ENCODE measurements around the gene ZMYM2. TPM values are rescaled to one million over a fixed set of nuclear protein-coding genes. Genes with fewer than 3 reads are reported as not detected.

ZMYM2 gene
- total RNA-seq, 1 donor from 2014 or later: 303 TPM

DNA sequence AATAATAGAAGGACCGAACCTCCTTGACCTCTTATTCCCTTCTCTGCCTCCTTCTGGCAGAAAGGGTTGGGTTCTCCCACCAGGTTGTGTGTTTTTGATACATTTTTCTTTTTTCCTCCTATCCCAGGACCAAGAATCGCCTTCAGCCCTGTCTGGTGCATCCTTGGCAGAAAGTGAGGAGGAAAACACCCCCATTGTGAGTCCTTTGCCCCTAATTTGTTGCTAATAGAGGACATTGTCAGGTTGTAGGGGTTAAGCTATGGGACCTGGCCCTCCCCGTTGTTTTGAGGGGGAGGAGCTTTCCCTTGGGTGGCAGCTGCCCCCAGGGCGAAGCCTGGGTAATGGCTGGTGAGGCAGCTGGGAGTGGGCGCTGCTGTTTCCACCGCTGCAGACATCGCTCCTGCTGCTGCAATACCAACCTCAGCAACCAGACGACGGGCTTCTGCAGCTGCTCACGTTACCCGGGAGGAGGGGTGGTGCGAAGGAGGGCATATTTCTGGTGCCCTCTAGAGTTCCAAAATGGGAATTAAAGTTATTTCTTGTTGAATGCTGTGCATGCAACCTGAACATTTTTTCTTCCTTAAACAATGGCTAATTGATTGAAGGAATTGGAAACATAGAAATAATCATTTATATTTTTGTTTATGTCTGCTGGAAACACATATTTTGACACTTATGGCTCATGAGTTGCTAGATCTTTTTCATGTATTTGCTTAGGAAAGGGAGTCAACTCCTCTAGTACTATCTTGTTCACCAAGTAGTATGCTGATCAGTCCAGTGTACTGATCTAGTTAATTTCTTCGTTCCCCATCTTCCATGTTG is 1.5 kb downstream of the ZMYM2 start:
- Histone ChIP-seq H3F3A (ENCODE audit: low read depth) (peaks cover 41% of the 10 kb centered on the region), H4K20me1 (ENCODE audit: low read depth) (peaks cover 54% of the 10 kb centered on the region), H3K9ac (peak overlapping the region; percentile 70), H3K4me2 (peak overlapping the region; percentile 97), H2AFZ (replicated peaks) (no peak overlapping the region), H3K9me3 (ENCODE audit: low read depth) (peaks cover 5% of the 10 kb centered on the region), H3K27ac (peak overlapping the region; percentile 85), H3K4me1 (peaks cover 20% of the 10 kb centered on the region), H3K36me3 (peaks cover 26% of the 10 kb centered on the region), H3K27me3 (no peaks in the 10 kb centered on the region), H3K79me2 (ENCODE audit: low read depth) (peaks cover 60% of the 10 kb centered on the region), H3K4me3 (peak overlapping the region; percentile 94)
- peak overlapping the region; percentile 96 for H3K27ac Mint-ChIP-seq
- peak overlapping the region; percentile 98 for H3K4me3 Mint-ChIP-seq
- TF ChIP-seq, protein P1, sequence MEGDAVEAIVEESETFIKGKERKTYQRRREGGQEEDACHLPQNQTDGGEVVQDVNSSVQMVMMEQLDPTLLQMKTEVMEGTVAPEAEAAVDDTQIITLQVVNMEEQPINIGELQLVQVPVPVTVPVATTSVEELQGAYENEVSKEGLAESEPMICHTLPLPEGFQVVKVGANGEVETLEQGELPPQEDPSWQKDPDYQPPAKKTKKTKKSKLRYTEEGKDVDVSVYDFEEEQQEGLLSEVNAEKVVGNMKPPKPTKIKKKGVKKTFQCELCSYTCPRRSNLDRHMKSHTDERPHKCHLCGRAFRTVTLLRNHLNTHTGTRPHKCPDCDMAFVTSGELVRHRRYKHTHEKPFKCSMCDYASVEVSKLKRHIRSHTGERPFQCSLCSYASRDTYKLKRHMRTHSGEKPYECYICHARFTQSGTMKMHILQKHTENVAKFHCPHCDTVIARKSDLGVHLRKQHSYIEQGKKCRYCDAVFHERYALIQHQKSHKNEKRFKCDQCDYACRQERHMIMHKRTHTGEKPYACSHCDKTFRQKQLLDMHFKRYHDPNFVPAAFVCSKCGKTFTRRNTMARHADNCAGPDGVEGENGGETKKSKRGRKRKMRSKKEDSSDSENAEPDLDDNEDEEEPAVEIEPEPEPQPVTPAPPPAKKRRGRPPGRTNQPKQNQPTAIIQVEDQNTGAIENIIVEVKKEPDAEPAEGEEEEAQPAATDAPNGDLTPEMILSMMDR (IDR thresholded peaks at IDR 0.05): peak; percentile 79
- TF ChIP-seq EZH2 (IDR thresholded peaks at IDR 0.05) (no peak), EZH2phosphoT487 (IDR thresholded peaks at IDR 0.05) (no peak)
- H3K4me1 Mint-ChIP-seq: peaks cover 19% of the 10 kb centered on the region
- peaks cover 10% of the 10 kb centered on the region for H3K36me3 Mint-ChIP-seq
- peak; percentile 94 for DNase-seq (ENCODE audit: low spot score)
- H3K27me3 Mint-ChIP-seq (ENCODE audit: insufficient read depth, low read depth): no peaks in the 10 kb centered on the region
- H3K9me3 Mint-ChIP-seq: peaks cover 2% of the 10 kb centered on the region

DNA sequence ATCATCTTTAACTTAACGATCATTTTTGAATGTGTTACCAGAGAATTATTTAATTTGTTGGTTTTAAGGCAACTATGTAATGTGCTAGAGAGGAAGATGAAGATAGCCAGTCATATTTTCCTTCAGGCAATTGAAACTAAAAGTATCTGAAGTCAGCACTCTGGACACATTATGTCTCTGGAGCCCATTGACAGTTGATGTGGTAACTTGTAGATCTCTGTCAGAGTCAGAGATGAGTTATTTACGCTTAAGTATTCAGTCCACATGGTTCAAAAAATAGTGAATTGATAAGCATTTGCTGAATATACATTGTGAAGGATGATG is 2.1 kb downstream of the ZMYM2 start:
- Histone ChIP-seq H3K9me3 (ENCODE audit: low read depth) (peaks cover 5% of the 10 kb centered on the region), H3K27ac (no peak overlapping the region), H3K36me3 (peaks cover 26% of the 10 kb centered on the region), H3K9ac (no peak overlapping the region), H3K4me1 (peaks cover 20% of the 10 kb centered on the region), H3F3A (ENCODE audit: low read depth) (peaks cover 41% of the 10 kb centered on the region), H3K4me2 (peak overlapping the region; percentile 97), H3K27me3 (no peaks in the 10 kb centered on the region), H4K20me1 (ENCODE audit: low read depth) (peaks cover 59% of the 10 kb centered on the region), H3K79me2 (ENCODE audit: low read depth) (peaks cover 66% of the 10 kb centered on the region), H3K4me3 (peak overlapping the region; percentile 94), H2AFZ (replicated peaks) (no peak overlapping the region)
- Mint-ChIP-seq H3K36me3 (peaks cover 15% of the 10 kb centered on the region), H3K4me3 (peak overlapping the region; percentile 98), H3K27ac (no peak overlapping the region), H3K9me3 (peaks cover 2% of the 10 kb centered on the region), H3K4me1 (peaks cover 19% of the 10 kb centered on the region), H3K27me3 (ENCODE audit: insufficient read depth, low read depth) (no peaks in the 10 kb centered on the region)
- TF ChIP-seq, protein P1 (IDR thresholded peaks at IDR 0.05): no peak
- TF ChIP-seq EZH2 (IDR thresholded peaks at IDR 0.05) (no peak), EZH2phosphoT487 (IDR thresholded peaks at IDR 0.05) (no peak)
- DNase-seq (ENCODE audit: low spot score): no peak

DNA sequence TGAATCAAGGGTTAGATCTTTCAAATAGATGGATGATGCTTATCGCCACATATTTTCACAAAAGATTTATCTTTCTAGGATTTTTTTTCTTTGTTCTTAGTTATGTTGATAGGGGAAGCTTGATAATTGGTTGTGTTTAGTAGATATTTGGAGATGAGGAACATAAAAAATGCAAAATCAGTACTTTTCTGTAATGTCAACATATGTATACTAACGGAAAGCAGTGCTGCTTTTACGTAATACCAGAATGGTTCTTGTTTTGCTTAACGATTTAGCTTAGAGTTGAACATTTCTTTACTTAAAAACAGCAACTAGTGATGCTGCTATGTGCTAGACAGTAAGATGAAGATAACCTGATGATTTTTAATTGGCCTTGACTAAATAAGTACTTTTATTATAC is 3.0 kb downstream of the ZMYM2 start:
- H2AFZ ChIP-seq (replicated peaks): no peak overlapping the region
- peaks cover 26% of the 10 kb centered on the region for H3K36me3 ChIP-seq
- H3K27ac ChIP-seq: no peak overlapping the region
- peaks cover 68% of the 10 kb centered on the region for H4K20me1 ChIP-seq (ENCODE audit: low read depth)
- Mint-ChIP-seq H3K4me1 (peaks cover 19% of the 10 kb centered on the region), H3K27me3 (ENCODE audit: insufficient read depth, low read depth) (no peaks in the 10 kb centered on the region), H3K36me3 (peaks cover 17% of the 10 kb centered on the region), H3K9me3 (peaks cover 2% of the 10 kb centered on the region), H3K27ac (no peak overlapping the region), H3K4me3 (peak overlapping the region; percentile 63)
- TF ChIP-seq EZH2 (IDR thresholded peaks at IDR 0.05) (no peak), EZH2phosphoT487 (IDR thresholded peaks at IDR 0.05) (no peak)
- peak overlapping the region; percentile 94 for H3K4me3 ChIP-seq
- H3K4me1 ChIP-seq: peaks cover 20% of the 10 kb centered on the region
- H3K4me2 ChIP-seq: peak overlapping the region; percentile 97
- no peaks in the 10 kb centered on the region for H3K9me3 ChIP-seq (ENCODE audit: low read depth)
- H3K9ac ChIP-seq: peak overlapping the region; percentile 38
- peaks cover 34% of the 10 kb centered on the region for H3F3A ChIP-seq (ENCODE audit: low read depth)
- no peaks in the 10 kb centered on the region for H3K27me3 ChIP-seq
- no peak for DNase-seq (ENCODE audit: low spot score)
- peaks cover 75% of the 10 kb centered on the region for H3K79me2 ChIP-seq (ENCODE audit: low read depth)

DNA sequence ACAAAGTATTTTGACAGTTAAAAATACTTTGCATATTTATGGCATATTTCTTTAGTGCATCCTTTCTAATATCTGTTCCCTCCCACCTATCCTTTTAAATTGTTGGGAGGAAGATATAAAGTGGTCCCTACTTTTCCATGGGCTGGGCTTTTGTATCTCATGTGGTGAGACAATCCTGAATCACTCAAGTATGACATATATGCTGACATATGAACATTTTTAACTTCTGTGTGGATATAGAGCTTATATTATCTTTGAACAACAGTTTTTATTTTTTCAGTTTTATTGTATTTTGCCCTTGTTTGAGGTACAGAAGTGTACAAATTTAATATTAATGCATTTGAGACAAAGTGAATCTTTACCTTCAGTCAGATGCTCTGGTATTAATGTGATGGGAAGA is 3.4 kb downstream of the ZMYM2 start:
- Mint-ChIP-seq H3K9me3 (no peaks in the 10 kb centered on the region), H3K36me3 (peaks cover 19% of the 10 kb centered on the region), H3K27ac (no peak overlapping the region), H3K4me3 (peak overlapping the region; percentile 17), H3K4me1 (peaks cover 19% of the 10 kb centered on the region), H3K27me3 (ENCODE audit: insufficient read depth, low read depth) (no peaks in the 10 kb centered on the region)
- H3K27ac ChIP-seq: no peak overlapping the region
- H3K9ac ChIP-seq: peak overlapping the region; percentile 38
- peaks cover 20% of the 10 kb centered on the region for H3K4me1 ChIP-seq
- peaks cover 30% of the 10 kb centered on the region for H3F3A ChIP-seq (ENCODE audit: low read depth)
- H3K79me2 ChIP-seq (ENCODE audit: low read depth): peaks cover 79% of the 10 kb centered on the region
- H2AFZ ChIP-seq (replicated peaks): no peak overlapping the region
- peaks cover 27% of the 10 kb centered on the region for H3K36me3 ChIP-seq
- no peaks in the 10 kb centered on the region for H3K9me3 ChIP-seq (ENCODE audit: low read depth)
- H3K4me2 ChIP-seq: peak overlapping the region; percentile 97
- H3K4me3 ChIP-seq: peak overlapping the region; percentile 94
- DNase-seq (ENCODE audit: low spot score): no peak
- no peak for TF ChIP-seq EZH2 (IDR thresholded peaks at IDR 0.05)
- TF ChIP-seq, protein P1 (IDR thresholded peaks at IDR 0.05): no peak
- no peaks in the 10 kb centered on the region for H3K27me3 ChIP-seq
- peaks cover 73% of the 10 kb centered on the region for H4K20me1 ChIP-seq (ENCODE audit: low read depth)
